Progenitor cell of endocrine pancreas (in vitro differentiated cells): ENCODE results near the gene RNLS. TPM values are rescaled to one million over a fixed set of nuclear protein-coding genes. Genes with fewer than 3 reads are reported as not detected.

ENCODE experiments used
- DNase-seq: peaks from one replicate; pipeline ENCODE4 v3.0.0; 2021; ENCODE audit warnings: low spot score; ENCODE audit not compliant: unreplicated experiment
- H3K27ac Mint-ChIP-seq: 2 replicates; pipeline ENCODE4 v1.8.0; 2021; ENCODE audit warnings: mild to moderate bottlenecking, moderate library complexity, mixed read lengths
- H3K27me3 Mint-ChIP-seq: 2 replicates; pipeline ENCODE4 v1.8.0; 2021; ENCODE audit warnings: mixed read lengths
- H3K36me3 Mint-ChIP-seq: 2 replicates; pipeline ENCODE4 v1.8.0; 2022; ENCODE audit warnings: mixed read lengths; ENCODE audit not compliant: insufficient read depth
- H3K4me1 Mint-ChIP-seq: 2 replicates; pipeline ENCODE4 v1.8.0; 2021; ENCODE audit warnings: low read depth, mixed read lengths
- H3K4me3 Mint-ChIP-seq: 2 replicates; pipeline ENCODE4 v1.8.0; 2021; ENCODE audit warnings: low read depth, mild to moderate bottlenecking, moderate library complexity, mixed read lengths
- H3K9me3 Mint-ChIP-seq: 2 replicates; pipeline ENCODE4 v1.8.0; 2021; ENCODE audit warnings: low read depth, mixed read lengths
- CTCF ChIP-seq: fragments of 200-600 bp; sonication (generic); IDR thresholded peaks from one replicate; pipeline ENCODE4 v1.5.0; 2021; ENCODE audit warnings: antibody characterized with exemption, mild to moderate bottlenecking; ENCODE audit not compliant: unreplicated experiment
- total RNA-seq: library from RNA; stranded (reverse); gene quantifications from 2 replicates; pipeline ENCODE4 v1.2.1, GENCODE V29; 2021

The RNLS gene
- total RNA-seq, 1 donor from 2014 or later: 7.5 TPM

- DNase-seq: no peak
- no peak for TF ChIP-seq CTCF
- Mint-ChIP-seq H3K4me1 (peaks cover 4% of the 10 kb centered on the region), H3K27me3 (no peaks in the 10 kb centered on the region), H3K4me3 (no peak overlapping the region), H3K36me3 (no peaks in the 10 kb centered on the region), H3K27ac (no peak overlapping the region), H3K9me3 (peaks cover 7% of the 10 kb centered on the region)
Observed at GRCh38 chr10:88512599-88512998, 70.5 kb downstream of the RNLS start.

GRCh38 chr10:88508796-88509195, 74.3 kb downstream of the RNLS start:
- peaks cover 4% of the 10 kb centered on the region for H3K27me3 Mint-ChIP-seq
- H3K36me3 Mint-ChIP-seq: no peaks in the 10 kb centered on the region
- H3K9me3 Mint-ChIP-seq: no peaks in the 10 kb centered on the region
- H3K27ac Mint-ChIP-seq: no peak overlapping the region
- H3K4me1 Mint-ChIP-seq: peaks cover 4% of the 10 kb centered on the region
- no peak for DNase-seq
- TF ChIP-seq CTCF: no peak
- H3K4me3 Mint-ChIP-seq: no peak overlapping the region

- peaks cover 4% of the 10 kb centered on the region for H3K4me1 Mint-ChIP-seq
- no peak for TF ChIP-seq CTCF
- H3K9me3 Mint-ChIP-seq: no peaks in the 10 kb centered on the region
- no peak overlapping the region for H3K4me3 Mint-ChIP-seq
- no peak for DNase-seq
- H3K27ac Mint-ChIP-seq: no peak overlapping the region
- no peaks in the 10 kb centered on the region for H3K36me3 Mint-ChIP-seq
- peaks cover 4% of the 10 kb centered on the region for H3K27me3 Mint-ChIP-seq
Observed at GRCh38 chr10:88507826-88508453, 75.2 kb downstream of the RNLS start.

- Mint-ChIP-seq H3K4me1 (peaks cover 4% of the 10 kb centered on the region), H3K27me3 (peaks cover 4% of the 10 kb centered on the region), H3K27ac (no peak overlapping the region), H3K9me3 (no peaks in the 10 kb centered on the region), H3K4me3 (no peak overlapping the region), H3K36me3 (no peaks in the 10 kb centered on the region)
- no peak for DNase-seq
- no peak for TF ChIP-seq CTCF
Observed at GRCh38 chr10:88507404-88507803, 75.7 kb downstream of the RNLS start.

GRCh38 chr10:88505680-88506215, 77.4 kb downstream of the RNLS start:
- no peaks in the 10 kb centered on the region for H3K36me3 Mint-ChIP-seq
- H3K27ac Mint-ChIP-seq: no peak overlapping the region
- H3K4me1 Mint-ChIP-seq: peaks cover 4% of the 10 kb centered on the region

More at GRCh38 chr10:88505680-88506215, 77.4 kb downstream of the RNLS start:
- peaks cover 4% of the 10 kb centered on the region for H3K27me3 Mint-ChIP-seq
- no peaks in the 10 kb centered on the region for H3K9me3 Mint-ChIP-seq
- TF ChIP-seq CTCF: no peak
- H3K4me3 Mint-ChIP-seq: no peak overlapping the region
- DNase-seq: no peak
